Peyer's patch (tissue), 4 donors: Measurements from ENCODE around the gene FARP1.

Source experiments
- CTCF ChIP-seq, 6 experiments: fragments of 450-650 bp in 4 of 6; fragments of 200-600 bp in 2 of 6; sonication (generic) in 1 of 6; IDR thresholded peaks; one replicate each; pipeline ENCODE4 v1.5.1; 2017 to 2019; ENCODE audit warnings: antibody characterized with exemption in 6 of 6, mild to moderate bottlenecking in 3 of 6, moderate library complexity in 1 of 6
- POLR2A ChIP-seq, 2 donors: fragments of 450-650 bp; IDR thresholded peaks; one replicate each; pipeline ENCODE4 v1.5.1; 2017; ENCODE audit warnings: antibody characterized with exemption in 2 of 2, mild to moderate bottlenecking in 2 of 2, moderate library complexity in 2 of 2

GRCh38 chr13:98270819-98271218 is 127.9 kb downstream of the FARP1 start:
- TF ChIP-seq POLR2A (IDR thresholded peaks at IDR 0.05) (no peak), CTCF (IDR thresholded peaks at IDR 0.05) (no peak)
